NAMALWA (cell line): Measurements from ENCODE around the gene HCFC2.
A peak's percentile ranks its signal among the peaks of the same experiment; 100 is the strongest.

ENCODE experiments used
- DNase-seq: peaks from one replicate; pipeline ENCODE4 v3.0.0-alpha.2; 2015; ENCODE audit warnings: low spot score

The HCFC2 gene

DNA sequence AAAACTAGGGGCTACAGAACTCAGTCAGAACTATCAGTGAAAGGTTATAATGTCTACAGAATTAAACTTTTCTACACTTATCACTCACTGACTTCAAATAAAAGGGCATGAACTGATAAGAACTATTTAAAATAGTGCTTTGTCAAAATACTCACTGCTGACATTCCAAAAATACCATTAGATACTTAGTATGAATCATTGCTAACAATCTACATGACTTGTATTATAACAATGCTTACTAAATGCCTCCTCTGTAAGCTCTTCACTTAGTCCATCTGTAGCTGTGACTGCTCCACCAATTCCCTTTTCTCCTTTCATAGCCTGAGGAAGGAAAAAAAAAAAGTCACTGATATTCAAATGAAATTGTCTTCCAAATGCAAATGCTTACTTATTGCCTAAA lies 56.7 kb downstream of the HCFC2 start:
- DNase-seq, result no peak

DNA sequence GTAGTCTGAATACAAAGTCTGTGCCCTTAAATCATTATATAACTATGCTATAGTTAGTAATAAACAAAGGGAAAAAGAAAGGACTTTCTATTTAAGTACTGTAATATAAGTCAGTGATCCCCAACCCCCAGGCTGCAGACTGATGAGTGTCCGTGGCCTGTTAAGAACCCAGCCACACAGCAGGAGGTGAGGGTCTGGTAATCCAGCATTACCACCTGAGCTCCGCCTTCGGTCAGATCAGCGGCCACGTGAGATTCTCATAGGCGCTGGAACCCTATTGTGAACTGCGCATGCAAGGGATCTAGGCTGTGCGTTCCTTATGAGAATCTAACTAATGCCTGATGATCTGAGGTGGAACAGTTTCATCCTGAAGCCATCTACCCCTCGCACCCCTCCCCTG lies 58.0 kb downstream of the HCFC2 start:
- DNase-seq, result no peak

- DNase-seq, result no peak
These were observed 62.2 kb downstream of the HCFC2 start for GRCh38 chr12:104126548-104126947.

DNA sequence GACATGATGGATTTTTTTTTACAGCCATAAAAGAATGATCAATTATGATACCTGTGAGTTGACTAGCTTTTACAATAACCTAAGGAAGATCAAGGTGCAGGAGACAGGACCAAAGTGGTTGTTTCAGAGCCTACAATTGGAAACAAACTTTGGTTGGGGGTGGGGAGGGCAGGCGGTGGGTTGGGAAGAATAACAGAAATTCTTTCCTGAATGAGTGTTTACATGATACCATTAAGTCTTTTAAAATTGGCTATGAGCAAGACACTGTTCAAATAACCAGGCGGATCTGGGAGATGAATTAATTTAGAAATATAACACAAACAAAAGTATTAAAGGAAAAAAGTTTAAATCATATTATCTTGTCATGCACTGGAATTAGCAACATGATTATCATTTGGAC lies 66.4 kb downstream of the HCFC2 start:
- DNase-seq, result no peak

DNA sequence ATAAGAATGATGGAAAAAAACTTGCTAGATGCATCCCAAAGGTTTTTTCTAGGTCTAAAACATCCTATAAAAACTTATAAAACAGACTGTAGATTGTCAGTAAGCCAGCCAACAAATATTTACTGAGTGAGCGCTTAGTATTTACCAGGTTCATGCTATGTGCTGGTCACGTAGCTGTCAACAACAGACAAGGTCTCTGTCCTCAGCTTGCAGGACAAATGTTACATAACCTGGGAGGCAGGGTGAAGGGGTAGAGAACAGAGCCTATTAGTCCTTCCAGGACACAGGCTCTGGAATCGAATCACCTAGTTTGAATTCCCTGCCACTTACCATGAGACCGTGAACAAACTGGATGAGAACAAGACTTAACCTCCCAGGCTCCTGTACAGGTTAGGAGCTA lies 67.3 kb downstream of the HCFC2 start:
- no peak for DNase-seq

DNA sequence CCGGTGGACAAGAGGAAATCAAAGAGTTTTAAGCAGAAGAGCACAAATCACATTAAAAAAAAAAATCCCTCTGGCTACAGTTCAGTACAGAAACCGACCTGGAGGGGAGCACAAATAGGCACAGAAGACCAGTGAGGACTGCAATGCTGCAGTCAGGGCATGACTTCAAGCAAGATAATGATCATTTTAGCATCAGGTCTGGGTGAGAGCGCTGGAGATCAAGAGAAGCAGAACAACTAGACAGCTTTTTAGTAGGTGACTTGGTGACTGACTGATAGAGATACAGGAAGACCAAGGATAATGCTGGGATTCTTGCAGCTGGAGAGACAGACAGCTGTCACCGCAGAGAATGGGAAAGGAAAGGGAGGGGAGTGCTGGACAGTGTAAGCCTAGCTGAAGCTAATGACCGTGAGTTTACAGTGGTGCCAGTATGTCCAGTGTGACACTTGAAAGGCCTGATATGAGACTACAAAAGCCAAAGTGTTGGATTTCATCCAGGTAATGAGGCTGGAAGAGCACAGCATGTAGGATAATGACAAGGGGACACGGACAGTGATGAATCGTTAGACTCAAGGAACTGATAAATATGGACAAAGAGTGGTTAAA lies 68.1 kb downstream of the HCFC2 start:
- DNase-seq, result no peak

DNA sequence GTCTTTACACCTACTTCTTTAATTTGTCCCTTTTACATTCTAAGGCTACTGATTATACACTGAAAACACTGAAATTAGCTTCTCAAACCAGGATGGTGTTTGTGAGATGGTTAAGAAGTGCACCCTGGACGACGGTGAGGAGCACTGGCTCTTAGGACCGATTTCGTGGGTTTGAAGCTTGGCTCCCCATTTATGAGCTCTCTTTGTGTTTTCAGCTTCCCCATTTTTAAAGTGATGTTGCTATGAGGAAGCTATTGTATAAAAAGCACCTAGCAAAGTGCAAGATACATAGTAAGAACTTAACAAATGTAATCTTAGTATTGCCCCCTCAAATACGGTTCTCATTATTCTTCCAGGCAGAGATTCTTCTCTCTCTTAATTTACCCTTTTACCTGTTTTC lies 69.0 kb downstream of the HCFC2 start:
- DNase-seq, result no peak

DNA sequence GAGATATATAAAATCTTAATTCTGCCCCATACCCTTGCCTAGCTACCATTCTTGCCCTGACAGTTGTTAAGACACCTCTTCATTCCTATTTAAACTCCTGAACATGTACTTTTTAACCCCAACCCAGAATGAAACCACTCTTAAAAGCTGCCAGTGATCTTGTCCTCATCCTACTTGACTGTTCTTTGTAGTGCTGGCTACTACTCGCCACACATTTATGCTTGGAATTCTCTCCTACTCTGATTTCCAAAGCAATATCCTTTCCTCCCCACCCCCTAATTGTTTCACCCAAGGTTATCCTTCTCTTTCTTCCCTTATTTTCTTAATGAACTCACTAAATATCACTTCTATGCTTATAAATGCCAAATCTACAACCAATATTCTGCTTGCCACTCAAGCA lies 69.5 kb downstream of the HCFC2 start:
- no peak for DNase-seq

- no peak for DNase-seq
These were observed 70.6 kb downstream of the HCFC2 start for GRCh38 chr12:104134882-104135281.

DNA sequence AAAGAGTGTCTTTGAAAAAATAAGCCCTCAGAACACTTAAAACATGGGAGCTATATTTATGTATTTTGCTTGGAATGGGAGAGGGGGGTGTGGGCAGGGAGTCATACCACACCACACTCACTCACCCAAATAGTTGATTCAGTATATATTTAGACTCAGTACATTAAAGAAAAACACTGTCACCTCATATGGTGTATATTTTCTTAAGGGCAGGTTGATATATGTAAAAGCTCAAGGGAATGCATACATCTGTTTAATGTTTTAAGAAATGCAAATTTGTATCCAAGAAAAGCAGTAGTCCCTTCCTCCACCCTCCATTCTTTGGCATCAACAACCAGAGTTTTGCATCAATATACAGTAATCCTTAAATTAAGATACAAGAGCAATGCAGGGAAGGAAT lies 72.2 kb downstream of the HCFC2 start:
- DNase-seq, result no peak

- DNase-seq, result peak; percentile 79
These were observed 72.9 kb downstream of the HCFC2 start for GRCh38 chr12:104137001-104137901.

DNA sequence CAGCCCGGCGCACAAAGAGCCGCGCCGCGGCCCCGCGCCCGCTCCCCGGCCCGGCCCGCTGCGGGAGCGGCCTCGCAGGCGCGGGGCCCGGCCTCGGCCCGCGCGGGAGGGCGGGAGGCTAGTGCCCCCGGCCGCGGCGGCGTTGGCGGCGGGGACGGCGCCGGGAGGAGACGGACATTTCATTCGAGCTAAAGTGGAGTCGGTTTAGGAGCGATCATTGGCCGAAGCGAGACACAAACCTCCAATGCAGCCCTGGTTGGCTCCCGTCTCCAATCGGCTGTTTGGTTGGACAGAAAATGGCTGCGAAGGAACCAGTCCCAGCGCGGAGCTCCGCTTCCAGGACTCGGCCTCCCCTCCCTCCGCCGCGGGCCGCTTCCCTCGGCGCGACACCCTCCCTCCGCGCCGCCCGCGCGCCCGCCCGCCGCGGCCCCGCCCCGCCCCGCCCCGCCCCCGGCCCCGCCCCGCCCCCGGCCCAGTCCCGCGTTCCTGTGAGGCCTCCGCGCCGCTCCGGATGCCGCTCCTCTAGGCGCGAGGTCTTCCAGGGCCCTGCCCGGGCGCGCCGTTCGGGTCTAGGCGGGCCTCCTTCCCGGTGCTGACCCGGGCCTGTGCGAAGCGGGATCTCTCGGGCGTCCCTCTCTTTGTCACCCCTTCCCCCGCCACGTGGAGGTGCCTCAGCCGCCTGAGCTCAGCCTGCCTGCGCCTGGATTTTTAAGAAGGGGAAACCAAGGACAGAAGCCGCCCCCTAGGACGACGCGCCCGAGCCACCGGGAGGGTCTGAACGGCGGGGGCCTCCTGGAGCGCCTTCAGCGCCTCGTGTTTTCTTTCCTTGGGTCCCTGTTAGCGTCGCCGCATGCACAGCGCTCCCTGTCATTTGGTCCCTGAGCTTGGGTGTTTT lies 73.8 kb downstream of the HCFC2 start, which contains the start of gene NFYB:
TSS of gene NFYB (minus strand) at position 309 of the 895 bp plus-strand sequence. CDS start 2,757 bp downstream, outside the sequence.
- DNase-seq, result peak; percentile 97

DNA sequence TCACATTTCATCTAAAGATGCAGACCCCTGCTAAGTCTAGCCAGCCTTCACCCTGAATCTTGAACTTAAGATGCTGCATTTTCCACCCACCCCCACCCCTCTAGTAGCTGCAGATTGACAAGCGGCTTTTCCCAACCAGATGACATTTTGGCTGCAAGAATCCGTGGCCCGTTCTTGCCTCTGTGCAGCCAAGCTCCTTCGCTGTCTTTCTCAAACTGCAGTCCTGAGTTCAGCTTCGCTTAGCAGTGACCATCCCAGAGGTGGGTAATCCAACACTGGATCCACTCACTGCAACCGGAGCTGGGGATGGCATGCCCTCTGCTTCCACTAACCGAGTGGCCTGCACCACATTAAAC lies 74.4 kb downstream of the HCFC2 start:
- no peak for DNase-seq

GRCh38 chr12:104142543-104142942 lies 78.2 kb downstream of the HCFC2 start:
- DNase-seq, result no peak

DNA sequence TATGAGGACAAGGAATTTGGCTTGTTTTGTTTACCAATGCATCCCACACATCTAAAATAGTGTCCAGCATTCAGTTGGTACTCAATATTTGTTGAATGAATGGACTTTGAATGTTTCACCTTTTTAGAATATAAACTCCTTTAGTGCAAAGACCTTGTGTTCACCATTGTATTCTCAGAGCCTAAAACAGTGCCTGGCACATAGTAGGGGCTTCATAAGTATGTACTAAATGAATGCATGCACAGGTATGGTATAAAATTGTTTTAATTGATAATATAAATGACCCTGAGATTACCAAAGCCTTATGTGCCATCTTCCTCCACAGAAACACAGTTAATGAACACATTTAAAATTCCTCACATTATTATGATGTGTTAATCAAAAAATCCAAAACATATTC lies 78.7 kb downstream of the HCFC2 start:
- no peak for DNase-seq

DNA sequence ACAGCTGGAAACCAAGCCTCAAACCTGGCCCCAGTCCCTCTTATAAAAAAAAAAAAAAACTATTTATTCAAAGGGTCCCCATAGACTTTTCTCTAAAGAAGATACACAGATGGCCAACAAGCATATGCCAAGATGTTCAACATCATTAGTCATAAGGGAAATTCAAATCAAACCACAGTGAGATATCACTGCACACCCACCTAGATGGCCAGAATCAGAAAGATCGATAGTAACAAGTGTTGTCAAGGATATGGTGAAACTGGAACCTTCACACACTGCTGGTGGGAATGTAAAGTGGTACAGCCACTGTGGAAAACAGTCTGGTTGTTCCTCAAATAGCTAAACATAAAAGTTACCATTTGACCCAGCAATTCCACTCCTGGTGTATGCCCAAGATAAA lies 79.6 kb downstream of the HCFC2 start:
- DNase-seq, result no peak

DNA sequence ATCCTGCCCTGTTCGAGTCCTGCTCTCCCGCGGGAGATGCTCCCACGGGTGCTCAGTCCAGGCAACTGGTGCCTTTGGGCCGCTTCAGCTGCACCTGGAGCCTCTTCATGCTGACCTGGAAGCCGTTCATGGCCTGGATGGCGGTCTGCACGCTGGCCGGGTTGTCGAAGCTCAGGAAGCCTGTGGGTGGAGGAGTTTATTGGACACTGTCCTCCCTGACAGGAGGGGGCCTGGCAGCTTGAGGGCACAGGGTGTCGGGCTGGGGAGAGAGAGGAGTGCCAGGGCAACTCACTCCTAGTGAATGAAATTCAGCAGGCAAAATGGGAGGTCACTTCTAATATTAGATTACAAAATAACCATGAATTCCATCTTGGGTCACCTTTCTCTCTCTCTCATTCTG lies 83.0 kb downstream of the HCFC2 start:
- no peak for DNase-seq

GRCh38 chr12:104150416-104150815 lies 86.1 kb downstream of the HCFC2 start:
- DNase-seq, result no peak

DNA sequence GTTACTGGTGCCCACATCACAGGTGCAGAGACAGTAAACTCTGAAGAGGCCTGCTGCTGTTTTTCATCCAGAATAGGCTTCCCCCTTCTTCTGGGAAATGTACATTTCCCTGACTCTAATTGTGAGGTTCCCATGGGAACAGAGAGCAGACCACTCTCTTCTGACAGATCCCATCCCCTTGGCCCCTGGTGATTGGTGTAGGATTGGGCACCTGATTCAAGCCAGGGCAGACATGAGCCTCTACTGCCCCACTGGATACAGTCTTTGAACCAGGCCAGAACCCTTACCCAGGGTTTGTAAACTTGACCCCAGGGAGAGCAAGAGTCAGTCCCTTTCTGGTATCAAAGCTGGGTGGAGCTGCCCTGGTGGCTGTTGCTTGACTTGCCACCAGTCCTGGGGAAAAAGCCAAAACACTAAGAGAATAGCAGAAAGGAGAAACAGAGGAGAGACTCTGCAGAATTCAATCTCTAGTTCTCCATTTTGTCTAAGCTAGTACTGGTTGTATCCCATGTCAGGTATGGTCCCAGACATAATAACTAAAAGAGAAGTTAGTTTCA lies 88.4 kb downstream of the HCFC2 start:
- no peak for DNase-seq

GRCh38 chr12:104154286-104154685 lies 90.0 kb downstream of the HCFC2 start:
- no peak for DNase-seq

DNA sequence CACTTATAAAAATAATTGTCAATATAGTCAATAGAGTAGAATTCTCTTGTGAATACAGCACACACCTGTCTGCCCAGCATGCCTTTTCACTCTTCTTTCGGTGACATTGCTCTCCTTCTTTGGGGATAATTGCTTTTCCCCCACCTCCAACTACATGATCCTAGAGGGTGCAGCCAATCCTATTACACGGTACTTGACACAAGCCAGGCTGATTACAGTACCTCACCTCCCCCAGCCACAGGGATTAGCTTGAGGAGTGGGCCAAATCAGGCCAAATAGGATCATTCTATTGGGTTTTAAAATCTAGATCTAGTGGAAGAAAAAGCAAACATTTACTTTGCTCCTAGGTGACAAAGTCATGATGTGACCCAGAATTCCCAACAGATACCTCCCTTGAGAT lies 90.5 kb downstream of the HCFC2 start:
- no peak for DNase-seq
